Measurements from ENCODE around the gene SDHB. TPM values are rescaled to one million over a fixed set of nuclear protein-coding genes. Genes with fewer than 3 reads are reported as not detected.

SDHB gene
- total RNA-seq, 4 donors from 2014 or later: 77.6 to 154 (median 86.2) TPM

DNA sequence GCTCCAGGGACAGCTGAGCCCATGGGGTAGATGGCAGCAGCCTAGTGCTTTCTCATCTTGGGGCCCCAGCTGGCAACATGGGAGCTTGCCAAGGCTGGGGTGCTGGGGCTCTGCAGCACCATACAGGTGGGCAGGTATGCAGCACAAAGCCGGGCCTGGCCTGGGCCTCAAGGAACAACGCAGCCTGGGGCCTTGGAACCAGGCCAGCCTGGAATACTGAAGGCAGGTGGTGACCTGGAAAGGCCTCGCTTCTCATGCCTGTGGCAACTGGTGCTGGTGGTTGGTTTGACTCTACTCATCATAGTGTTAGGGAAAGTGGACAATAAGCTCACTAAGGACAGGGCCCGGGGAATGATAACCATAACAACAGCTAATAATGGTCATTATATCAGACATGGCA lies 27.0 kb upstream of the SDHB start:
- 57 to 63% methylated on average over 4 of the region's 4 CpGs for WGBS, 2 donors
- no peak for TF ChIP-seq POLR2A (IDR thresholded peaks at IDR 0.05)
- TF ChIP-seq, protein P1, sequence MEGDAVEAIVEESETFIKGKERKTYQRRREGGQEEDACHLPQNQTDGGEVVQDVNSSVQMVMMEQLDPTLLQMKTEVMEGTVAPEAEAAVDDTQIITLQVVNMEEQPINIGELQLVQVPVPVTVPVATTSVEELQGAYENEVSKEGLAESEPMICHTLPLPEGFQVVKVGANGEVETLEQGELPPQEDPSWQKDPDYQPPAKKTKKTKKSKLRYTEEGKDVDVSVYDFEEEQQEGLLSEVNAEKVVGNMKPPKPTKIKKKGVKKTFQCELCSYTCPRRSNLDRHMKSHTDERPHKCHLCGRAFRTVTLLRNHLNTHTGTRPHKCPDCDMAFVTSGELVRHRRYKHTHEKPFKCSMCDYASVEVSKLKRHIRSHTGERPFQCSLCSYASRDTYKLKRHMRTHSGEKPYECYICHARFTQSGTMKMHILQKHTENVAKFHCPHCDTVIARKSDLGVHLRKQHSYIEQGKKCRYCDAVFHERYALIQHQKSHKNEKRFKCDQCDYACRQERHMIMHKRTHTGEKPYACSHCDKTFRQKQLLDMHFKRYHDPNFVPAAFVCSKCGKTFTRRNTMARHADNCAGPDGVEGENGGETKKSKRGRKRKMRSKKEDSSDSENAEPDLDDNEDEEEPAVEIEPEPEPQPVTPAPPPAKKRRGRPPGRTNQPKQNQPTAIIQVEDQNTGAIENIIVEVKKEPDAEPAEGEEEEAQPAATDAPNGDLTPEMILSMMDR (IDR thresholded peaks at IDR 0.05): no peak
- intact Hi-C loops (cut with DNase I; ENCODE audit: low total_unique reads): no loop called here
- no peak for DNase-seq (ENCODE audit: low spot score in 2 of 2)
- H3K4me3 ChIP-seq (ENCODE audit: low read depth, poor library complexity, severe bottlenecking): no peak overlapping the region

DNA sequence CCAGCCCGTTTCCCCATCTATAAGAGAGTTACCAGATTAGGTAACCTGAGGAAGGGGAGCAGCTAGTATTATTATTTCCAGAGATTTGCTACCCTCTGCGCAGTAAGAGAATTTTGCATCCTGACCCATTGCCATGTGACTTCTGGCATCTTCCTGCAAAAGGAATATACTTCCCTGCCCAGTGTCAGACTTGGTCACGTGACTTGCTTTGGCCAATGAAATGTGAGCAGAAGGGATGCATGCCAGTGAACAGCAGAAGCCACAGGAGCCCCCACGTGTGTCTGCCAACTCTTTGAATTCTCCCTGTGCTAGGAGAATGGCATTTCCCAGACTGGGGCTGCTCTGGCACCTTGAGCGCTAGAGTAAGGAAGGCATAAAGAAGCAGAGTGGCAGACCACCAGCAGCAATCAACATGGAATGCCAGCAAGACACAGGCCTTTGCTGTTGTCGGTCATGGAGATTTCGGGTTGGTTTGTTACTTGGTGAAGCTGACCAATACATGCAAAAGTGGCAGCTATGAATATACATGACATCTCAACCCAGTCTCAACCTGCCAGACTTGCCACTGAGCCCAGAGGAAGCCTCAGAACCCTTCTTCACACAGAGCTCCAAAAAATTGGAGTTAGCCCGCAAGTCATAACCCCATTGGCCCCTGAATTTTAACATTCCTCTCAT lies 26.4 kb upstream of the SDHB start:
- TF ChIP-seq POLR2A (IDR thresholded peaks at IDR 0.05): no peak
- TF ChIP-seq, protein P1 (IDR thresholded peaks at IDR 0.05): no peak
- 80 to 87% methylated on average over 8 of the region's 8 CpGs for whole genome bisulfite sequencing, 2 donors
- no peak for DNase-seq (ENCODE audit: low spot score in 2 of 2)

DNA sequence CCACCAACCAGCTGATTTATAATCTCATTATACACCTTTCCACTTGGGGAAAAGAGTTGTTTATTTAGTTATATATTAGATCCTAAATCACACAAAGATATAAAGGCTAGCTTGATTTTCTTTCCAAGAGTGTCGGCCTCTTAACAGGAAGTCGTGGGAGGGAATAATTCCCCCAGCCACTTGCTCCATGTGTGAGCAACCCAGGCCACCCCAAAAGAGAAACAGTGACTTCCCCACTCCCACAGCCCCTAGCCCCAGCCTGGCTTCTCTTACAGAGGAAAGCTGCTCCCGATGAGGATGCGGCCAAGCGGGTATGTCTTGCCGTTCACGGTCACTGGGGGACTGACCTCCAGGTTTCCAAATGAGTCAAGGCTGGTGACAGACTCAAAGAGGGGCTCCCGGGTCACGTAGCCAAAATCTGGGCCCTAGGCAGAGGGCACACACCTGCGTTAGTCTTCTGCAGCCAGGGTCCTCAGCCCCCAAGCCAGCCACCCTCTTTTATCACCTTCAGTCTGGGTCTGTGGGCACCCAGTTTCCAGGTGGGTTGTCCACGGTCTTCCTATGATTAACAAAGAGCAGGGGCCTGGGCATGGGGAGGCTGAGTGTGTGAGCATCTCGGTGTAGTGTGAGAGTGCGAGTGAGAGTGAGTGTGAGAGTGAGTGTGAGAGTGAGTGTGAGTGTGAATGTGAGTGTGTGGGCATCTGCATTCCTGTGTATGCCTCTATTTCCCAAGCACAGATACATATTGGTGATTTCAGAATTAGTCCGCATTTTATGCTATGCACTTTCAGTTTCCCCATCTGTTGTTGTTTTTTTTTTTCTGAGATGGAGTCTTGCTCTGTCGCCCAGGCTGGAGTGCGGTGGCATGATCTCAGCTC lies 25.4 kb upstream of the SDHB start:
- no peak for DNase-seq (ENCODE audit: low spot score in 2 of 2)
- H3K4me3 ChIP-seq (ENCODE audit: low read depth, poor library complexity, severe bottlenecking): no peak overlapping the region
- TF ChIP-seq, protein P1 (IDR thresholded peaks at IDR 0.05): no peak
- no peak for TF ChIP-seq POLR2A (IDR thresholded peaks at IDR 0.05)
- WGBS, 2 donors: 84 to 89% methylated on average over 16 of the region's 16 CpGs
- intact Hi-C loops (cut with DNase I; ENCODE audit: low total_unique reads): no loop called here

More for the DNA sequence above, 26.4 kb upstream of the SDHB start:
- intact Hi-C loops (cut with DNase I; ENCODE audit: low total_unique reads): no loop called here
- H3K4me3 ChIP-seq (ENCODE audit: low read depth, poor library complexity, severe bottlenecking): no peak overlapping the region

DNA sequence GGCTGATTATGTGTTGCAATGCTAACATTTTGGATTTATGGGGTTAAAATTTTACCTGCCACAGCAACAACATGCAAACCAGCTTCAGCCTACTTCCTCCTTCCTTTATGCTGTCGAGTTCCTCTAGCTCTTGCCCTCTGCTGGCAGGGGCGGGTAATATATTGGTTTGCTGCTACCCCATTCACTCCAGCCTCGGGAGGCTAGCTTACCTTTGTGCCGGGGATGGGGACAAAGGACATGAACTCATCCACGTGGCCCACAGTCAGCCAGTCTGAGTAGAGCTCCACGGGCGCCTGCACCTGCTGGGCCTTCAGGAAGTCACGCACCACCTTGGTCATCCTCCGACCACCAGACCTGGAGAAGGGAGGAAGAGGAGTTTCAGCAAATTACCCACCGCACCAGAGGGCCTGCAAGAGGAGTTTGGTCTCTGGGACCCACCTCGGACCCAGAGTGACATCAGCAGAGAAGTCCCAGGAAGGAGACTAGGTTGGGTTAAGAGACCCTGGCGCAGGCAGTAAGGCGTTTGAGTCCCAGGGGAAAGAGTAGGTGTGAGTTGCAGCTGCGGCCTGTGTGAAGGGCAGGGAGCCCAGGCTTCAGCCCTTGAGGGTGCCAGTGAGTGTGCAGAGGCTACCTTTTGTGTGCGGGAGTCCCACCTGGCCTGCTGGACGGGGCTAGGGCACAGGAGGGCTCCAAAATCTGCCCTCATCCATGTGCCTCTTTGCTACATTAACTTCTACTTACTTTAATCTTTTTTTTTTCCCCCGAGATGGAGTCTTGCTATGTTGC lies 21.8 kb upstream of the SDHB start:
- no peak for DNase-seq (ENCODE audit: low spot score in 2 of 2)
- H3K4me3 ChIP-seq (ENCODE audit: low read depth, poor library complexity, severe bottlenecking): no peak overlapping the region
- intact Hi-C loops (cut with DNase I; ENCODE audit: low total_unique reads): no loop called here
- TF ChIP-seq, protein P1 (IDR thresholded peaks at IDR 0.05): no peak
- no peak for TF ChIP-seq POLR2A (IDR thresholded peaks at IDR 0.05)
- WGBS, 2 donors: 73 to 76% methylated on average over 16 to 17 of the region's 17 CpGs

DNA sequence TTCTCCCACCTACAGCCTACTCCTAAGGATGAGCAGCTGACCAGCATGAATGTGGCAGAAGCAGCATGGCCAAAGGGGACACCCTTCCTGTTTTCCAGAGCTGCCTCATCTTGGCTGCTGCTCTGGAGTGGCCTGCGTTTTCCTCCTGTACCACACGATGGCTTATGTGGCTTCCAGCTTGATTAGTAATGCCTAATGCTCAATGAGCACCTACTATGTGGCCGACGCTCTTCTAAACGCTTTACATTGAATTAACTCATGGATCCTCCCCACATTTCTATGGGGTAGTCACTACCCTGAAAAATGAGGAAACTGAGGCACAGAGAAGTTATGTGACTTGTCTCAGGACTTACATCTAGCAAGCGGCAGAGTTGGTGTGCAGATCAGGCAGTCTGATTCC lies 18.0 kb upstream of the SDHB start:
- no peak for DNase-seq (ENCODE audit: low spot score in 2 of 2)
- intact Hi-C loops (cut with DNase I; ENCODE audit: low total_unique reads): no loop called here
- no peak overlapping the region for H3K4me3 ChIP-seq (ENCODE audit: low read depth, poor library complexity, severe bottlenecking)
- WGBS, 2 donors: 76 to 82% methylated on average over 6 of the region's 6 CpGs
- TF ChIP-seq POLR2A (IDR thresholded peaks at IDR 0.05): no peak
- TF ChIP-seq, protein P1 (IDR thresholded peaks at IDR 0.05): no peak
